HUDEP-2 (cell line): ENCODE results near the gene RPAP3.

Experiments
- DNase-seq, 76 experiments: peaks; one replicate each; lab custom pipeline; 2025; ENCODE audit not compliant: unreplicated experiment in 76 of 76; lab: John Stamatoyannopoulos, UW

RPAP3 gene

GRCh38 chr12:47611906-47612305, 93.9 kb downstream of the RPAP3 start:
- DNase-seq = no peak
